Glutamatergic neuron (in vitro differentiated cells): ENCODE measurements around the gene KCNC4. TPM values are rescaled to one million over a fixed set of nuclear protein-coding genes. Genes with fewer than 3 reads are reported as not detected.

Experiments used
- DNase-seq: peaks from one replicate; pipeline ENCODE4 v3.0.0; 2022
- H3K27ac Mint-ChIP-seq: one replicate; pipeline ENCODE4 v1.8.0; 2020; ENCODE audit warnings: mild to moderate bottlenecking, mixed read lengths, inconsistent platforms; ENCODE audit not compliant: unreplicated experiment
- H3K27me3 Mint-ChIP-seq: one replicate; pipeline ENCODE4 v1.8.0; 2020; ENCODE audit warnings: mild to moderate bottlenecking, moderate library complexity, mixed read lengths, inconsistent platforms; ENCODE audit not compliant: unreplicated experiment
- H3K36me3 Mint-ChIP-seq: one replicate; pipeline ENCODE4 v1.8.0; 2020; ENCODE audit warnings: mild to moderate bottlenecking, mixed read lengths, inconsistent platforms; ENCODE audit not compliant: unreplicated experiment
- H3K4me1 Mint-ChIP-seq: one replicate; pipeline ENCODE4 v1.8.0; 2020; ENCODE audit warnings: mild to moderate bottlenecking, low read depth, mixed read lengths, inconsistent platforms; ENCODE audit not compliant: unreplicated experiment
- H3K4me3 Mint-ChIP-seq: one replicate; pipeline ENCODE4 v1.8.0; 2020; ENCODE audit warnings: mild to moderate bottlenecking, mixed read lengths, inconsistent platforms; ENCODE audit not compliant: unreplicated experiment
- H3K9me3 Mint-ChIP-seq: one replicate; pipeline ENCODE4 v1.8.0; 2020; ENCODE audit warnings: mild to moderate bottlenecking, moderate library complexity, mixed read lengths, inconsistent platforms; ENCODE audit not compliant: unreplicated experiment
- CTCF ChIP-seq: fragments of 200-600 bp; sonication (generic); IDR thresholded peaks from one replicate; pipeline ENCODE4 v1.5.0; 2021; ENCODE audit not compliant: partially characterized antibody, unreplicated experiment
- total RNA-seq: library from RNA; stranded (reverse); fragmentation: NEBNext Ultra II Directional; extraction: Animal tissue kit (Norgen Biotek cat#: 25700); gene quantifications from one replicate; pipeline ENCODE4 v1.2.1, GENCODE V29; 2021; ENCODE audit not compliant: unreplicated experiment

Gene KCNC4
- total RNA-seq, 1 donor from 2014 or later = 9.7 TPM

DNA sequence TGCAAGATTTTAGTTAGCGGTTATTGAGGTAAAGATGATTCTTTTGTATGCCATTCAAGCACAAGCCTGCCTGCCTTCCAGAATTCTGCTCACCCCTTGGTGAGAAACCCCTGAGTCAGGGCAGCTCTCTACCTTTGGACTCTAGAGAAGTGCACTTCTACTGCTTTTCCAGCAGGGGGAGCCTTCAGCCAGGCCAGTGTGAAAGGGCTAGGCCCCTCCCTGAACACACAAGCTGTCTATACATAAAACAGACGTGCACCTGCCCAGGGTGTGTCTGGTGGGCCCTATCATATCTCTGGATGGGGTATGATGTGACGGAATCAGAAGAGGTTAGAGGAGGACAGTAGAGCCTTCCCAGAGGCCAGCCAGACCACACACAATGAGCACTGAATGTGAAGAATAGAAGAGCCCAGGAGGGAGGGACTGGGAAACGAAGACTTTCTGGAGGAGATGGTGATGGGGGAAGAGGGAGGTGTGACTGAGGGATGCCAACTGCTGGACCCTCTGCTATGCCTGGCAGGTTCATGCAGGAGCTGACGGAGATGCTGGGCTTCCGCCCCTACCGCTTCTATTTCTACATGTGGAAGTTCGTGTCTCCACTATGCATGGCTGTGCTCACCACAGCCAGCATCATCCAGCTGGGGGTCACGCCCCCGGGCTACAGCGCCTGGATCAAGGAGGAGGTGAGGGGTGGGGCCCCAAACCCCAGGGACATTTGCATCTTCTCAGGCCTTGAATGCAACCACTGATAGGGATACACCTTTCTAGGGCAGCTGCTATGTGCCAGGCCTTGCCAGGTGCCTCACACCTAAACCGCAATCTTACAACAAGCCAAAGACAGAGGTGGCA is 13.0 kb upstream of the KCNC4 start:
- DNase-seq = peak; percentile 62

DNA sequence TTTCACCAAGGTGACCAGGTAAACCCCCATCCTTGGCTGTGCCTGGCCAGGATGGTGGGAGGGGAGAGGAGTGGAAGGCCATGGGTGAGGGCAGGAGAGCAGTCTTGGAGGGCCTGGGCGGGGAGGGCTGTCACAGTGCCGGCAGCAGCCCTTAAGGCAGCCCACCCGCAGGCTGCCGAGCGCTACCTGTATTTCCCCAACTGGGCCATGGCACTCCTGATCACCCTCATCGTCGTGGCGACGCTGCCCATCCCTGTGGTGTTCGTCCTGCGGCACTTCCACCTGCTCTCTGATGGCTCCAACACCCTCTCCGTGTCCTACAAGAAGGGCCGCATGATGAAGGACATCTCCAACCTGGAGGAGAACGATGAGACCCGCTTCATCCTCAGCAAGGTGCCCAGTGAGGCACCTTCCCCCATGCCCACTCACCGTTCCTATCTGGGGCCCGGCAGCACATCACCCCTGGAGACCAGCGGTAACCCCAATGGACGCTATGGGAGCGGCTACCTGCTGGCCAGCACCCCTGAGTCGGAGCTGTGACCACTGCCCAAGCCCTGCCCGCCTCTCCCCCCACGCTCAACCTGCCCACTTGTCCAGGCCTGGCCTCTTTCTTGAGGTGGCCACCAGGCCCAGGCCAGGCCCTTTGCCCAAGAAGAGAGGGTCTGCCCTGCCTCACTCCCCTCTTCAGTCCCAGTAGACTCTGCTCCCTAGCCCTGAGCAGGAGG is 12.0 kb upstream of the KCNC4 start:
- Mint-ChIP-seq H3K9me3 (peaks cover 4% of the 10 kb centered on the region), H3K27me3 (peaks cover 10% of the 10 kb centered on the region), H3K4me3 (no peak overlapping the region), H3K27ac (no peak overlapping the region), H3K4me1 (peaks cover 3% of the 10 kb centered on the region), H3K36me3 (no peaks in the 10 kb centered on the region)
- TF ChIP-seq CTCF = no peak
- no peak for DNase-seq

More for the DNA sequence above, 13.0 kb upstream of the KCNC4 start:
- Mint-ChIP-seq H3K9me3 (peaks cover 4% of the 10 kb centered on the region), H3K4me1 (peaks cover 2% of the 10 kb centered on the region), H3K36me3 (no peaks in the 10 kb centered on the region), H3K27ac (peak overlapping the region; percentile 3), H3K27me3 (peaks cover 9% of the 10 kb centered on the region), H3K4me3 (no peak overlapping the region)
- TF ChIP-seq CTCF = peak; percentile 98

GRCh38 chr1:110198746-110199145 is 11.4 kb upstream of the KCNC4 start:
- peaks cover 10% of the 10 kb centered on the region for H3K27me3 Mint-ChIP-seq
- no peak for TF ChIP-seq CTCF
- H3K9me3 Mint-ChIP-seq = peaks cover 5% of the 10 kb centered on the region
- H3K36me3 Mint-ChIP-seq = no peaks in the 10 kb centered on the region
- peaks cover 6% of the 10 kb centered on the region for H3K4me1 Mint-ChIP-seq
- no peak overlapping the region for H3K4me3 Mint-ChIP-seq
- no peak overlapping the region for H3K27ac Mint-ChIP-seq
- no peak for DNase-seq

GRCh38 chr1:110200190-110200589 is 9.9 kb upstream of the KCNC4 start:
- H3K4me1 Mint-ChIP-seq = peaks cover 6% of the 10 kb centered on the region
- no peak overlapping the region for H3K4me3 Mint-ChIP-seq
- TF ChIP-seq CTCF = no peak
- no peak overlapping the region for H3K27ac Mint-ChIP-seq
- H3K27me3 Mint-ChIP-seq = peaks cover 10% of the 10 kb centered on the region
- no peaks in the 10 kb centered on the region for H3K36me3 Mint-ChIP-seq
- no peak for DNase-seq
- H3K9me3 Mint-ChIP-seq = peaks cover 5% of the 10 kb centered on the region

GRCh38 chr1:110200666-110201065 is 9.4 kb upstream of the KCNC4 start:
- Mint-ChIP-seq H3K27me3 (peaks cover 7% of the 10 kb centered on the region), H3K36me3 (no peaks in the 10 kb centered on the region)

More at GRCh38 chr1:110200666-110201065, 9.4 kb upstream of the KCNC4 start:
- H3K9me3 Mint-ChIP-seq = peaks cover 5% of the 10 kb centered on the region
- no peak for DNase-seq
- TF ChIP-seq CTCF = no peak
- no peak overlapping the region for H3K4me3 Mint-ChIP-seq
- H3K27ac Mint-ChIP-seq = no peak overlapping the region
- peaks cover 6% of the 10 kb centered on the region for H3K4me1 Mint-ChIP-seq
